Hepatocyte (in vitro differentiated cells): ENCODE measurements around the gene ZNF385B. TPM values are rescaled to one million over a fixed set of nuclear protein-coding genes. Genes with fewer than 3 reads are reported as not detected.

Experiments
- DNase-seq: peaks from one replicate; pipeline ENCODE4 v3.0.0-alpha.2; 2016; ENCODE audit warnings: low spot score
- H2AFZ ChIP-seq: fragments of 200-600 bp; sonication (generic); 2 replicates; pipeline ENCODE4 v1.6.0; 2016; ENCODE audit warnings: antibody characterized with exemption, mild to moderate bottlenecking
- H3K27ac ChIP-seq: fragments of 200-600 bp; sonication (generic); 2 replicates; pipeline ENCODE4 v1.5.1; 2016; ENCODE audit warnings: mild to moderate bottlenecking
- H3K27me3 ChIP-seq: fragments of 200-600 bp; sonication (generic); 2 replicates; pipeline ENCODE4 v1.6.1; 2016
- H3K36me3 ChIP-seq: fragments of 200-600 bp; sonication (generic); replicated peaks from 2 replicates; pipeline ENCODE4 v1.5.1; 2016; ENCODE audit warnings: low read depth; ENCODE audit not compliant: insufficient read depth
- H3K4me1 ChIP-seq: fragments of 200-600 bp; sonication (generic); 2 replicates; pipeline ENCODE4 v1.5.1; 2016; ENCODE audit warnings: mild to moderate bottlenecking, moderate library complexity; ENCODE audit not compliant: insufficient read depth
- H3K4me2 ChIP-seq: fragments of 200-600 bp; sonication (generic); 2 replicates; pipeline ENCODE4 v1.6.0; 2016
- H3K4me3 ChIP-seq: fragments of 200-600 bp; sonication (generic); 2 replicates; pipeline ENCODE4 v1.5.1; 2016; ENCODE audit warnings: mild to moderate bottlenecking
- H3K79me2 ChIP-seq: fragments of 200-600 bp; sonication (generic); 2 replicates; pipeline ENCODE4 v1.6.0; 2017; ENCODE audit warnings: mild to moderate bottlenecking
- H3K9me2 ChIP-seq: fragments of 200-600 bp; sonication (generic); replicated peaks from 2 replicates; pipeline ENCODE4 v1.6.0; 2017; ENCODE audit warnings: mild to moderate bottlenecking; ENCODE audit not compliant: insufficient read depth
- H3K9me3 ChIP-seq: fragments of 200-600 bp; sonication (generic); 2 replicates; pipeline ENCODE4 v1.5.1; 2016; ENCODE audit warnings: low read depth, mild to moderate bottlenecking
- H4K20me1 ChIP-seq: fragments of 200-600 bp; sonication (generic); 2 replicates; pipeline ENCODE4 v1.6.0; 2016; ENCODE audit warnings: mild to moderate bottlenecking; ENCODE audit not compliant: insufficient read depth, poor library complexity, severe bottlenecking
- EZH2 ChIP-seq: fragments of 200-600 bp; sonication (generic); IDR thresholded peaks from 2 replicates; pipeline ENCODE4 v1.6.1; 2016; ENCODE audit warnings: antibody characterized with exemption, mild to moderate bottlenecking, borderline replicate concordance
- EZH2phosphoT487 ChIP-seq: fragments of 200-600 bp; sonication (generic); IDR thresholded peaks from one replicate; pipeline ENCODE4 v1.6.1; 2018; ENCODE audit warnings: antibody characterized with exemption, mild to moderate bottlenecking, low read depth, moderate library complexity; ENCODE audit not compliant: unreplicated experiment, severe bottlenecking
- WGBS: methylation state at CpG from one replicate; pipeline ENCODE4 v1.1.6; 2016; ENCODE audit warnings: low lambda C conversion rate; ENCODE audit errors: missing lambda C conversion rate; 5-methylcytosine and 5-hydroxymethylcytosine counted together
- polyA plus RNA-seq: library from polyadenylated mRNA; unstranded; fragments of >200 nt; fragmentation: Nextera tagmentation; extraction: Ambion mirVana; gene quantifications from 2 replicates; pipeline ENCODE4 v1.2.1, GENCODE V29; 2016
- total RNA-seq: library from RNA; depleted of rRNA; stranded (reverse); fragments of >200 nt; gene quantifications from 2 replicates; pipeline ENCODE4 v1.2.3, GENCODE V29; 2014
- TF ChIP-seq, protein P1 (sequence below): fragments of 200-600 bp; sonication (generic); IDR thresholded peaks from 2 replicates; pipeline ENCODE4 v1.5.1; 2016; ENCODE audit warnings: antibody characterized with exemption, mild to moderate bottlenecking; ENCODE audit not compliant: poor library complexity

ZNF385B gene
- total and polyA plus RNA-seq, 2 experiments from 2014 or later, result 1.8 to 2.4 TPM

- no peaks in the 10 kb centered on the region for H3K79me2 ChIP-seq
- H3K9me3 ChIP-seq, result no peaks in the 10 kb centered on the region
- H2AFZ ChIP-seq, result no peak overlapping the region
- H3K4me2 ChIP-seq, result no peak overlapping the region
- TF ChIP-seq EZH2phosphoT487, result no peak
- no peak for TF ChIP-seq EZH2
- TF ChIP-seq, protein P1, sequence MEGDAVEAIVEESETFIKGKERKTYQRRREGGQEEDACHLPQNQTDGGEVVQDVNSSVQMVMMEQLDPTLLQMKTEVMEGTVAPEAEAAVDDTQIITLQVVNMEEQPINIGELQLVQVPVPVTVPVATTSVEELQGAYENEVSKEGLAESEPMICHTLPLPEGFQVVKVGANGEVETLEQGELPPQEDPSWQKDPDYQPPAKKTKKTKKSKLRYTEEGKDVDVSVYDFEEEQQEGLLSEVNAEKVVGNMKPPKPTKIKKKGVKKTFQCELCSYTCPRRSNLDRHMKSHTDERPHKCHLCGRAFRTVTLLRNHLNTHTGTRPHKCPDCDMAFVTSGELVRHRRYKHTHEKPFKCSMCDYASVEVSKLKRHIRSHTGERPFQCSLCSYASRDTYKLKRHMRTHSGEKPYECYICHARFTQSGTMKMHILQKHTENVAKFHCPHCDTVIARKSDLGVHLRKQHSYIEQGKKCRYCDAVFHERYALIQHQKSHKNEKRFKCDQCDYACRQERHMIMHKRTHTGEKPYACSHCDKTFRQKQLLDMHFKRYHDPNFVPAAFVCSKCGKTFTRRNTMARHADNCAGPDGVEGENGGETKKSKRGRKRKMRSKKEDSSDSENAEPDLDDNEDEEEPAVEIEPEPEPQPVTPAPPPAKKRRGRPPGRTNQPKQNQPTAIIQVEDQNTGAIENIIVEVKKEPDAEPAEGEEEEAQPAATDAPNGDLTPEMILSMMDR, result no peak
- no peaks in the 10 kb centered on the region for H3K4me1 ChIP-seq
- no peak overlapping the region for H3K27ac ChIP-seq
- no peaks in the 10 kb centered on the region for H3K36me3 ChIP-seq
- no peaks in the 10 kb centered on the region for H3K27me3 ChIP-seq
- H4K20me1 ChIP-seq, result no peaks in the 10 kb centered on the region
- no peak for DNase-seq
- no peaks in the 10 kb centered on the region for H3K9me2 ChIP-seq
- H3K4me3 ChIP-seq, result no peak overlapping the region
These were observed 137.0 kb downstream of the ZNF385B start for GRCh38 chr2:179724403-179724802.

- Histone ChIP-seq H3K4me2 (no peak overlapping the region), H3K9me2 (no peaks in the 10 kb centered on the region), H3K4me1 (no peaks in the 10 kb centered on the region), H3K79me2 (no peaks in the 10 kb centered on the region), H3K36me3 (no peaks in the 10 kb centered on the region), H3K4me3 (no peak overlapping the region), H3K9me3 (no peaks in the 10 kb centered on the region), H3K27ac (no peak overlapping the region), H2AFZ (no peak overlapping the region), H3K27me3 (no peaks in the 10 kb centered on the region), H4K20me1 (no peaks in the 10 kb centered on the region)
- no peak for DNase-seq
- TF ChIP-seq EZH2, result no peak
- TF ChIP-seq, protein P1, result no peak
- no peak for TF ChIP-seq EZH2phosphoT487
These were observed 141.1 kb downstream of the ZNF385B start for GRCh38 chr2:179720173-179720772.

DNA sequence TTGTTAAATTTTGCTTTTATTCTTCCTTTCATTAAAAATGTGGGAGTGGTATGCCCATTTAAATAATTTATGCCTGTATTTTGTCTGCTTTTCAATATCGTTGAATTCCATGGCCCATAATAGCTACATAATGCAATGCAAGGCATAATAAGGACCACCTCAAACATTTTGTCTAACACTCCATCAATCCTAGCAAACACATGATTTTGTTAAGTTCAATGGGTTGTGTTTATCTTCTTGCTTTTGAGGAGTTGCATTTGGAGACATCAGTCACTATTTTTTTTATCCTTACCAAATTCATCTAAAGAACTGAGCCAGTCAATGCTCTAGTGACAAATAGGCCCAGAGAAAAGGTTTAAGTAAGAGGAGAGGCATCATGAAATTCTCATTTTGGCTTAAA is 145.5 kb downstream of the ZNF385B start:
- Histone ChIP-seq H3K4me3 (no peak overlapping the region), H3K4me2 (no peak overlapping the region), H3K27me3 (no peaks in the 10 kb centered on the region), H3K4me1 (no peaks in the 10 kb centered on the region), H4K20me1 (no peaks in the 10 kb centered on the region), H2AFZ (no peak overlapping the region), H3K36me3 (no peaks in the 10 kb centered on the region), H3K9me2 (no peaks in the 10 kb centered on the region), H3K79me2 (no peaks in the 10 kb centered on the region), H3K9me3 (no peaks in the 10 kb centered on the region), H3K27ac (no peak overlapping the region)
- TF ChIP-seq EZH2 (no peak), EZH2phosphoT487 (no peak)
- TF ChIP-seq, protein P1, result no peak
- no peak for DNase-seq
- WGBS, result 89% methylated on average over 1 of the region's 1 CpG

GRCh38 chr2:179715196-179715595 is 146.2 kb downstream of the ZNF385B start:
- H3K79me2 ChIP-seq, result no peaks in the 10 kb centered on the region
- 67% methylated on average over 1 of the region's 1 CpG for WGBS
- no peak for DNase-seq
- H3K27ac ChIP-seq, result no peak overlapping the region
- no peak overlapping the region for H2AFZ ChIP-seq
- no peaks in the 10 kb centered on the region for H3K27me3 ChIP-seq
- no peak for TF ChIP-seq EZH2
- TF ChIP-seq, protein P1, result no peak
- no peak for TF ChIP-seq EZH2phosphoT487
- H3K36me3 ChIP-seq, result no peaks in the 10 kb centered on the region
- H3K9me2 ChIP-seq, result no peaks in the 10 kb centered on the region
- H3K4me3 ChIP-seq, result no peak overlapping the region
- H4K20me1 ChIP-seq, result no peaks in the 10 kb centered on the region
- no peak overlapping the region for H3K4me2 ChIP-seq
- no peaks in the 10 kb centered on the region for H3K9me3 ChIP-seq
- H3K4me1 ChIP-seq, result no peaks in the 10 kb centered on the region
